Measurements from ENCODE around the gene TMEM135. TPM values are rescaled to one million over a fixed set of nuclear protein-coding genes. Genes with fewer than 3 reads are reported as not detected.
A peak's percentile ranks its signal among the peaks of the same experiment; 100 is the strongest.
"Not testable (repeated sequence)": the region's sequence is repeated elsewhere in the genome, so short reads cannot be mapped to it uniquely, and the experiment has no call there.

TMEM135 gene
- total RNA-seq, 1 donor = 35.8 TPM

DNA sequence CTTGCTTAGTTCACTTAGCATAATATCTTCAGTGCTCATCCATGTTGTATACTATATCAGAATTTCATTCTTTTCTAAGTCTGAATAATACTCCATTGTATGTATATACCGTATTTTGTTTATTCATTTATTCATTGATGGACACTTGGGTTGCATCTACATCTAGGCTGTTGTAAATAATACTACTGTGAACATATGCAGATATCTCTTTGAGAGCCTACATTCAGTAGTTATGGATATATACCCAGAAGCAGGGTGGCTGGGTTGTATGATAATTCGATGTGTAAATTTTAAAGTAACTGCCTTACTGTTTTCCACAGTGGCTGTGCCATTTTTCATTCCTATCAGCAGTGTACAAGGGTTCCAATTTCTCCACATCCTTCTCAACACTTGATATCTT lies 116.5 kb downstream of the TMEM135 start:
- Histone ChIP-seq H2AFZ (ENCODE audit: low read length) (no peak overlapping the region), H3K4me3 (ENCODE audit: insufficient read depth, low read length) (no peak overlapping the region), H3K9me3 (ENCODE audit: low read depth, low read length) (no peaks in the 10 kb centered on the region), H4K20me1 (ENCODE audit: insufficient read depth, low read length) (peaks cover 4% of the 10 kb centered on the region), H3K79me2 (ENCODE audit: insufficient read depth, low read length) (peaks cover 4% of the 10 kb centered on the region), H3K36me3 (ENCODE audit: insufficient read depth, low read length) (no peaks in the 10 kb centered on the region), H3K27ac (ENCODE audit: low read depth, low read length) (no peak overlapping the region), H3K4me2 (ENCODE audit: insufficient read depth, low read length) (no peak overlapping the region), H3K4me1 (ENCODE audit: insufficient read depth, low read length) (peaks cover 4% of the 10 kb centered on the region), H3K27me3 (ENCODE audit: insufficient read depth, low read length) (no peaks in the 10 kb centered on the region)
- TF ChIP-seq, protein P1, sequence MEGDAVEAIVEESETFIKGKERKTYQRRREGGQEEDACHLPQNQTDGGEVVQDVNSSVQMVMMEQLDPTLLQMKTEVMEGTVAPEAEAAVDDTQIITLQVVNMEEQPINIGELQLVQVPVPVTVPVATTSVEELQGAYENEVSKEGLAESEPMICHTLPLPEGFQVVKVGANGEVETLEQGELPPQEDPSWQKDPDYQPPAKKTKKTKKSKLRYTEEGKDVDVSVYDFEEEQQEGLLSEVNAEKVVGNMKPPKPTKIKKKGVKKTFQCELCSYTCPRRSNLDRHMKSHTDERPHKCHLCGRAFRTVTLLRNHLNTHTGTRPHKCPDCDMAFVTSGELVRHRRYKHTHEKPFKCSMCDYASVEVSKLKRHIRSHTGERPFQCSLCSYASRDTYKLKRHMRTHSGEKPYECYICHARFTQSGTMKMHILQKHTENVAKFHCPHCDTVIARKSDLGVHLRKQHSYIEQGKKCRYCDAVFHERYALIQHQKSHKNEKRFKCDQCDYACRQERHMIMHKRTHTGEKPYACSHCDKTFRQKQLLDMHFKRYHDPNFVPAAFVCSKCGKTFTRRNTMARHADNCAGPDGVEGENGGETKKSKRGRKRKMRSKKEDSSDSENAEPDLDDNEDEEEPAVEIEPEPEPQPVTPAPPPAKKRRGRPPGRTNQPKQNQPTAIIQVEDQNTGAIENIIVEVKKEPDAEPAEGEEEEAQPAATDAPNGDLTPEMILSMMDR (IDR thresholded peaks at IDR 0.05; ENCODE audit: extremely low read depth, low read depth, low read length) = no peak
- DNase-seq (ENCODE audit: insufficient read length, low spot score, missing footprints) = no peak

DNA sequence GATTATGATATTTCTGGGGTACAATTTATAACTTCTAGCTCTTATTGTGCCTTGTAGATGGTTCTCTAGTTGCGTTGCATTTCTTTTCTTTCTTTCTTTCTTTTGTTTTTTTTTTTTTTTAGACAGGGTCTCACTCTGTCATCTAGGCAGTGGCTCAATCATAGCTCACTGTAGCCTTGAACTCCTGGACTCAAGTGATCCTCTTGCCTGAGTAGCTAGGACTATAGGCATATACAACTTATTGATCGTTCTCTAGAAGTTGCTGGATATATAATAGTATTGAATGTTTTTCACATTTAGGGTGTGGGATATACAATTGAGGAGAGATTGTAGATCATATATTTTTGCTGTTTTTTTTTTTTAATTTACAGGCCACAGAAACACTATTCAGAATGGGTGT lies 119.2 kb downstream of the TMEM135 start:
- TF ChIP-seq, protein P1 (IDR thresholded peaks at IDR 0.05; ENCODE audit: extremely low read depth, low read depth, low read length) = no peak
- H3K27ac ChIP-seq (ENCODE audit: low read depth, low read length) = no peak overlapping the region
- no peaks in the 10 kb centered on the region for H3K9me3 ChIP-seq (ENCODE audit: low read depth, low read length)
- DNase-seq (ENCODE audit: insufficient read length, low spot score, missing footprints) = no peak
- H3K36me3 ChIP-seq (ENCODE audit: insufficient read depth, low read length) = no peaks in the 10 kb centered on the region
- H3K4me2 ChIP-seq (ENCODE audit: insufficient read depth, low read length) = no peak overlapping the region
- peaks cover 3% of the 10 kb centered on the region for H3K4me1 ChIP-seq (ENCODE audit: insufficient read depth, low read length)
- no peak overlapping the region for H2AFZ ChIP-seq (ENCODE audit: low read length)
- peaks cover 4% of the 10 kb centered on the region for H4K20me1 ChIP-seq (ENCODE audit: insufficient read depth, low read length)
- no peaks in the 10 kb centered on the region for H3K27me3 ChIP-seq (ENCODE audit: insufficient read depth, low read length)
- no peak overlapping the region for H3K4me3 ChIP-seq (ENCODE audit: insufficient read depth, low read length)
- H3K79me2 ChIP-seq (ENCODE audit: insufficient read depth, low read length) = peaks cover 2% of the 10 kb centered on the region

DNA sequence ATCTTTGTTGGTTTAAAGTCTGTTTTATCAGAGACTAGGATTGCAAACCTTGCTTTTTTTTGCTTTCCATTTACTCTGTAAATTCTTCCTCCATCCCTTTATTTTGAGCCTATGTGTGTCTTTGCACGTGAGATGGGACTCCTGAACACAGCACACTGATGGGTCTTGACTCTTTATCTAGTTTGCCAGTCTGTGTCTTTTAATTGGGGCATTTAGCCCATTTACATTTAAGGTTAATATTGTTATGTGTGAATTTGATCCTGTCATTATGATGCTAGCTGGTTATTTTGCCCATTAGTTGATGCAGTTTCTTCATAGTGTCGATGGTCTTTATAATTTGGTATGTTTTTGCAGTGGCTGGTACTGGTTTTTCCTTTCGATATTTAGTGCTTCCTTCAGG lies 131.3 kb downstream of the TMEM135 start:
- H3K36me3 ChIP-seq (ENCODE audit: insufficient read depth, low read length); H3K9me3 ChIP-seq (ENCODE audit: low read depth, low read length); H3K4me2 ChIP-seq (ENCODE audit: insufficient read depth, low read length); H3K27me3 ChIP-seq (ENCODE audit: insufficient read depth, low read length); H3K79me2 ChIP-seq (ENCODE audit: insufficient read depth, low read length); H2AFZ ChIP-seq (ENCODE audit: low read length); H4K20me1 ChIP-seq (ENCODE audit: insufficient read depth, low read length); H3K4me3 ChIP-seq (ENCODE audit: insufficient read depth, low read length); H3K27ac ChIP-seq (ENCODE audit: low read depth, low read length); DNase-seq (ENCODE audit: insufficient read length, low spot score, missing footprints): not testable (repeated sequence)
- H3K4me1 ChIP-seq (ENCODE audit: insufficient read depth, low read length) = peaks cover 13% of the 10 kb centered on the region

DNA sequence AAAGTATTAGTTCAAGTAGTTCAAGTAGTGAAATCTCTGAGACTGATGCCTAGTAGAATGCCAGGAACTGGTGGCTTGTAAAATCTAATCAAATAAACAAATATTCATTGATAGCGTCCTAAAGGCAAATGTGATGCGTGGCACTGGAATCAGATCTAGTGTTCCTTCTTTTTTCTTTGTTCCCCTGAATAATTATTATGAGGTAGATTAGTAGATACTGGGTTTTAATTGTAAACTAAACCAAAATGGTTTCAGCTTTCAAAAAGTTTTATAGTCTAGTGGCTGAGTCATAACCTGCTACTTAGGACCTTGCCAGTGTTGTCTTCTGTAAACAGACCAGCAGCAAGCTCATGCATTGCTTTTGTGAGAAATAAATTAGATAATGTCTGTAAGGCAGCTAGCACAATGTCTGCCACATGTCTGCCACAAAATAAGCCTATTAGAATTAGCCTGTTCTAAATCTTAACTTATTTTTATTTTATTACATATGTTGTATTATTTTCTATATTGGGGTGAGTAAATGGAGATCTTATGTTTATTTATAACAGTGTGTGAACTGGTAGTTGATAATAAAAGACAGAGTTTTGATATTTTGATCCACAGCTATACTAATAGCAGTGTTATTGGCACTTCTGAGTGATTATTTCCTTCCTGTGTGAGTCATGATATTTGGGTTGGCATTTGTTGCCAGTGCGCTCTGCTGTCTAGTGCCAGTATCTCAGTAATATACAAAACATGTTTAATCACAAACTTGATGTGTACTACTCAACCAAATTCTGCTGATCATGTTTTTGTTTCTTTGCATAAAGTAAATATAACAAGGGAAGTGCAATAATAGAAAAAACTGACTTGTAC lies 135.7 kb downstream of the TMEM135 start:
- Histone ChIP-seq H3K4me2 (ENCODE audit: insufficient read depth, low read length) (no peak overlapping the region), H3K36me3 (ENCODE audit: insufficient read depth, low read length) (no peaks in the 10 kb centered on the region), H3K4me3 (ENCODE audit: insufficient read depth, low read length) (no peak overlapping the region), H3K79me2 (ENCODE audit: insufficient read depth, low read length) (no peaks in the 10 kb centered on the region), H4K20me1 (ENCODE audit: insufficient read depth, low read length) (no peaks in the 10 kb centered on the region), H3K27me3 (ENCODE audit: insufficient read depth, low read length) (no peaks in the 10 kb centered on the region), H3K4me1 (ENCODE audit: insufficient read depth, low read length) (peaks cover 13% of the 10 kb centered on the region), H2AFZ (ENCODE audit: low read length) (no peak overlapping the region), H3K9me3 (ENCODE audit: low read depth, low read length) (no peaks in the 10 kb centered on the region), H3K27ac (ENCODE audit: low read depth, low read length) (peak overlapping the region; percentile 16)
- DNase-seq (ENCODE audit: insufficient read length, low spot score, missing footprints) = peak; percentile 58
- TF ChIP-seq, protein P1 (IDR thresholded peaks at IDR 0.05; ENCODE audit: extremely low read depth, low read depth, low read length) = no peak

Measured in osteoblast (primary cell).